Neuron (in vitro differentiated cells): ENCODE data around the gene TBCCD1.
"Not testable (repeated sequence)": the region's sequence is repeated elsewhere in the genome, so short reads cannot be mapped to it uniquely, and the experiment has no call there.

Source experiments
- H2AFZ ChIP-seq: one replicate; pipeline ENCODE4 v1.6.1; 2013; ENCODE audit warnings: low read depth, mild to moderate bottlenecking, inconsistent platforms, low read length, moderate library complexity
- H3K27me3 ChIP-seq: one replicate; pipeline ENCODE4 v1.6.1; 2013; ENCODE audit warnings: low read length; ENCODE audit not compliant: insufficient read depth
- H3K36me3 ChIP-seq: one replicate; pipeline ENCODE4 v1.6.1; 2013; ENCODE audit warnings: low read length; ENCODE audit not compliant: insufficient read depth
- H3K4me1 ChIP-seq: one replicate; pipeline ENCODE4 v1.6.1; 2013; ENCODE audit warnings: low read length; ENCODE audit not compliant: insufficient read depth
- H3K4me3 ChIP-seq: 2 replicates; pipeline ENCODE4 v1.5.1; 2013; ENCODE audit warnings: mild to moderate bottlenecking, low read length, moderate library complexity
- H3K9me3 ChIP-seq: one replicate; pipeline ENCODE4 v1.6.1; 2013; ENCODE audit warnings: low read length

TBCCD1 gene

DNA sequence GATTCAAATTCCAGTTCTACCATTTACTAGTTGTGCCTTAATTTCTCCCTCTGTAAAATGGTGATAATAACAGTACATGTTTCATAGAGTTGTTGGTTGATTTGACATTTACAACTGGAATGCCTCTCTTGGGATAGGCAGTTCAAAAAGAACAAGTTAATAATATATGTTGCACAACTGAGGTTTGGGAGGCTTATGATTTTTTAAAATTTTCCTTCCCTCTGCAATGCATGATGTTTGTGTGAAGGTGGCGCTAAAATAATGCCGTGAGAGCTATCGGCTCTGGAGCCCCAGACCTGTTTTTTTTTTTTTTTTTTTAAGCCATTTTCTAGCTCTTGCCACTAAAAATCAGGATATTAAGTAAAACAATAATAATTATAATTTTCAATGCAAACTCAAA is 22.0 kb upstream of the TBCCD1 start:
- Histone ChIP-seq H3K9me3 (no peaks in the 10 kb centered on the region), H2AFZ (no peak overlapping the region), H3K27me3 (no peaks in the 10 kb centered on the region), H3K4me3 (no peak overlapping the region), H3K4me1 (no peaks in the 10 kb centered on the region), H3K36me3 (peaks cover 22% of the 10 kb centered on the region)

DNA sequence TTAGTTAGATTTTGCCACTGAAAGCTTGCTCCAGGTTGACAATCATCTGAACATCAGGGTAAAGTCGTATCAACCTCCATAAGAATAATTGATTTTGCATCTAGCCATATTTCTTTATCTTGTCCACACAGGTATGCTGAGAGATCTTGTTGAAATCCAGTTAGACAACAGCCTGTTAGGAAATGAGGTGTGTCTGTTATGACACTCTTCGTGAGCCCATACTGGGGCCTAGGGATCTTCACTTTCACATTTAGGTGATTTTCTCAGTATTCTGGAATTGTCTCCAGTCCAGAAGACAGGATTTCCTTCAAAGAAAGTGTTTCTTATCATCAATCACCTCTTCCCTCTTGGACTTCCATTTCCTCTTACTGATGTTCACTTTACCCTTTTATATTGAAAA is 21.5 kb upstream of the TBCCD1 start:
- H3K36me3 ChIP-seq, result peaks cover 27% of the 10 kb centered on the region
- no peak overlapping the region for H2AFZ ChIP-seq
- no peaks in the 10 kb centered on the region for H3K4me1 ChIP-seq
- H3K4me3 ChIP-seq, result no peak overlapping the region
- H3K27me3 ChIP-seq, result no peaks in the 10 kb centered on the region
- H3K9me3 ChIP-seq, result no peaks in the 10 kb centered on the region

DNA sequence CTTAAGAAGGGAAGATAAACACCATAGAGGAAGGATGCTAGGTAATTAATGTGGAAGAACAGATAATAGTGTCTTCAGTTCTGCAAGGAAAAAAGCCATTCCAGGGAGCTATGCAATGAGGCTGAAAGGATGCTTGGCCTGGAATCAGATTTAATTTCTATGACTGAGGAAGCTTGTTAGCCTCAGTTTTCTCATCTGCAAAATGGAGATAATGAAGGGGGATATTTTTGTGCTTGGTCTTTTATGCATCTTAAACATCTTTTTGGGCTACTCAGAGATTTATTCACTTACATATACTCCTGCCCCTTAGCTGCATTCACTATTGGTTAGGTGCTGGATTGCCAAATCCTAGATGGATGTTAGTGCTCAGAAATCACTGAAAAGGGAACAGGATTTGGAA is 20.0 kb upstream of the TBCCD1 start:
- Histone ChIP-seq H2AFZ (no peak overlapping the region), H3K4me3 (no peak overlapping the region), H3K27me3 (no peaks in the 10 kb centered on the region), H3K4me1 (no peaks in the 10 kb centered on the region), H3K36me3 (peaks cover 39% of the 10 kb centered on the region), H3K9me3 (no peaks in the 10 kb centered on the region)

DNA sequence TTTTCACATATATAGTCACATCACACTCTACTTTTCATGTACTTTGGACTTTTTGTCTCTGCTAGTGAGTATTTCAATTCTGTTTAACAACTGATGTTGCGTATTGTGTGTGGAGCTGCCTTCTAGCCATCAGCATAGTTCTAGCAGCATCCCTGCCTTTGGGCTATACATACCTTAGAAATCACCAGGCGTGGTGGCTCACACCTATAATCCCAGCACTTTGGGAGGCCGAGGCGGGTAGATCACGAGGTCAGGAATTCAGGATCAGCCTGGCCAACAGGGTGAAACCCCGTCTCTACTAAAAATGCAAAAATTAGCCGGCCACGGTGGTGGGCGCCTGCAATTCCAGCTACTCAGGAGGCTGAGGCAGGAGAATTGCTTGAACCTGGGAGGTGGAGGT is 19.1 kb upstream of the TBCCD1 start:
- H3K27me3 ChIP-seq, H3K4me1 ChIP-seq, H2AFZ ChIP-seq, H3K4me3 ChIP-seq, H3K9me3 ChIP-seq: not testable (repeated sequence)
- peaks cover 46% of the 10 kb centered on the region for H3K36me3 ChIP-seq

DNA sequence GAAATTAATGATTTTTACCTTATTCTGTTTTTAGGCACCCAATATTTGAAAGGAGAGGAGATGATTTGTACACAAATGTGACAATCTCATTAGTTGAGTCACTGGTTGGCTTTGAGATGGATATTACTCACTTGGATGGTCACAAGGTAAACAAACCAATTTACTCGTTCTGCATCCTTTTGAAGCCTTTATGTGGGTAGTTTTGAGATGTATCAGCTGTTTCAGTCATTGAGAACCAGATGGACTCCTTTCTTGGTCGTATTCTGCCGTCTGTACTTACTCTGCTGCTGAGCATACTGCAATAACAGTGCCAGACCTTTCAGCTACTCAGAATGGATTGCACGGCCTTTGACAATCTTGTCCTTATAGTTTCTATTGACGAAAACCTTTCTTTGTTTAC is 16.7 kb upstream of the TBCCD1 start:
- no peaks in the 10 kb centered on the region for H3K27me3 ChIP-seq
- no peak overlapping the region for H3K4me3 ChIP-seq
- no peaks in the 10 kb centered on the region for H3K9me3 ChIP-seq
- peaks cover 66% of the 10 kb centered on the region for H3K36me3 ChIP-seq
- H2AFZ ChIP-seq, result no peak overlapping the region
- H3K4me1 ChIP-seq, result no peaks in the 10 kb centered on the region

DNA sequence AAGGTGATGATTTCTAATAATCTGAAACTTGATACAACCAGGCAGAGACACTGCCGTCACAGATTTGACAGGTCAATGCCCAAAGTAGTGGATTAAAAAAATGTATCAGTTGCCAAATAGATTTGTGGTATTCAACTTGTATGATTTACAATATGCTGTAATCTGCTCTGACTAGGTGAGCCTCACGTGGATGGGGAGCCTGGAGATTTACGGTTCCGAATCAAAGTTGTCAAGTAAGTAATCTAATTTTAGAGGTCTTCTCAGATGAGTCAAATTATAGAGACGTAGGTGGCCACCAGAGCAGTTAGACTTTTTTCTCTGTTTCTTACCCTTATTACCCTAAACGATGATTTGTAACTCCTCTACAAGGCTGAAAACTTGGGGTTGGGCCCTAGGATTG is 15.4 kb upstream of the TBCCD1 start:
- Histone ChIP-seq H3K27me3 (no peaks in the 10 kb centered on the region), H2AFZ (no peak overlapping the region), H3K9me3 (no peaks in the 10 kb centered on the region), H3K4me3 (no peak overlapping the region), H3K36me3 (peaks cover 79% of the 10 kb centered on the region), H3K4me1 (no peaks in the 10 kb centered on the region)

DNA sequence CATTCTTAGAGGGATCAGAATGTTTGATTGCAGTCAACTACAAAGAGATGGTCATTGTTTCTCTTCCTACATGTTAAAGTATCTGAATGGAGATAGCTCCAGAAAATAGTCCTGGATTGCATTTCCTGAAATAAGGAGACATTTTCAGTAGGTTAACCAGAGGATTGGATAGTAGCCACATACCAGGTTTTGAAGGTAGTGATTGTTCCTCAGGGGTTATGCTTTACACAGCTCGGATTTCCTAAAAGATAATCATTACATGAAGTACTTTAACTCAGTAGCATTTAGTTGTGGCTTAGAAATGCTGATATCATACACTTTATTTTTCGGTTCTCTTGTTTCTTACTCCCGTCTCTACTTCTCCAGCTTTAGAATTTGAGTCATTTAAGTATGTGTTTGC is 13.6 kb upstream of the TBCCD1 start:
- no peaks in the 10 kb centered on the region for H3K4me1 ChIP-seq
- H3K4me3 ChIP-seq, result no peak overlapping the region
- H3K27me3 ChIP-seq, result no peaks in the 10 kb centered on the region
- H3K9me3 ChIP-seq, result no peaks in the 10 kb centered on the region
- no peak overlapping the region for H2AFZ ChIP-seq
- peaks cover 90% of the 10 kb centered on the region for H3K36me3 ChIP-seq

DNA sequence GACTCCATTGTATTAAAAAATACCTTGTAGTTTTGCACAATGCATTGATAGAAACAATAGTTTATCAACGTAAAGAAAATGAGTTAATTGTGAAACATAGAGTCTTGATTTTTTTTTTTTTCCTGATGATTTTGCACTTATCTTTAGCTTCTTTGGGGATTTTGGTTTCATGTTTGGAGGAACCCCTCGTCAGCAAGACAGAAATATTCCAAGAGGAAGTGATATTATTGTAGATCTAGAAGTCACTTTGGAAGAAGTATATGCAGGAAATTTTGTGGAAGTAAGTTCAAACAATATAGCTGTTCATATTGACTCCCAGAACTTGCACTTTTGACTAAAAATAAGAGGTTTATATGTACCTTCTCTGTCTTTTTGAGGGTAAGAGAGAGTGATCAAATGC is 10.4 kb upstream of the TBCCD1 start:
- H2AFZ ChIP-seq, result no peak overlapping the region
- no peaks in the 10 kb centered on the region for H3K9me3 ChIP-seq
- H3K36me3 ChIP-seq, result peaks cover 84% of the 10 kb centered on the region
- no peak overlapping the region for H3K4me3 ChIP-seq
- no peaks in the 10 kb centered on the region for H3K27me3 ChIP-seq
- no peaks in the 10 kb centered on the region for H3K4me1 ChIP-seq

DNA sequence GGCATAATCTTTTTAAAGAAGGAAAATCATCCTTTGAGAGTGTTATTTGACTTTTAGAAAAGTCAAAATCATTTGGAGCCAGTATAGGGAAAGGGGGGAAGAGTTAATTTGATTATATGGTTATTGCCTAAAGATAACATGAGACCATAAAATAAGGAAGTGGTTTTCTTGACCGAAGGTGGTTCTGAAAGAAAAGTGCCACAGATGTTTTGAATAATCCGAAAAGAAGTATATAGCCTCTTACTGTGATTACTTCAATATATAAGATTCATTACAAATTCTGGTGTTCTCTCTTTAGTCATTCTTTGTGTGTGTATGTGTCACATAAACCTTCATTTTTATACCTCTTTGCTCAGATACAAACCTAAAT is 4.5 kb upstream of the TBCCD1 start:
- no peaks in the 10 kb centered on the region for H3K27me3 ChIP-seq
- no peak overlapping the region for H2AFZ ChIP-seq
- H3K4me1 ChIP-seq, result peaks cover 24% of the 10 kb centered on the region
- H3K9me3 ChIP-seq, result no peaks in the 10 kb centered on the region
- peak overlapping the region; percentile 61 for H3K4me3 ChIP-seq
- H3K36me3 ChIP-seq, result peaks cover 36% of the 10 kb centered on the region

DNA sequence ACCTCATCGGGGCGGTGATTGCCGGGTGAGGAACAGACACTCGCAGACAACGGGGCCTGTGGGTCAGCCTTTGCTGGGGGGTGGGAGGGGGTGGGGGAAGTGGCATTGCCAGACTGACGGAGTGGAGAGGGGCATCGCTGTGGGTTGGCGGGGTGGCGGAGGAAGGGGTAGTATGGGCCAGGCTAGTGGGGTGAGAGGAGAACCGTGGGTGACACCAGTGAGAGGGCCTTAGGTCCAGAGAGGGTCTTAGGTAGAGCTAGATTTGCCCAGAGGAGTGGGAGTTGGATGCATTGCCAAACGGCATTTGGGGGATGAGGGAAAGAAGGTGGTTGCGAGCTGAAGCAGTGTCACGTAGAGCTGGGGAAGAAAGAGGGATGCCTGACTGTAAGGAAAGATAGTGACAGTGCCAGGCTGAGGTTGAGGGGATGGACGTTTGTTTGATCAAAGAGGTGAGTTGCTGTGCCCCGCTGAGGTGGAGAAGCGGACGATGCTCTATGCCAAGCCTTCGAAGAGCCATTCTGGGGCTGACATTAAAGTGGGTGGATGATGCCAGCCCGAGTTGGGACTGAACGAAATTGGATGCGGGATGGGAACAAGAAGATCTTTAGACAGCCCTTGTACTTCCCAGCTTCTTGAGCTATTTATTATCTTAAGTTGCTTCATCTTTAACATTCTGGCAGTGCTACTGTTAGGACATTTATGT is 4.0 kb upstream of the TBCCD1 start:
- peaks cover 31% of the 10 kb centered on the region for H3K36me3 ChIP-seq
- H3K4me3 ChIP-seq, result peak overlapping the region; percentile 61
- H3K9me3 ChIP-seq, result no peaks in the 10 kb centered on the region
- no peaks in the 10 kb centered on the region for H3K27me3 ChIP-seq
- peaks cover 29% of the 10 kb centered on the region for H3K4me1 ChIP-seq
- H2AFZ ChIP-seq, result peak overlapping the region; percentile 36

DNA sequence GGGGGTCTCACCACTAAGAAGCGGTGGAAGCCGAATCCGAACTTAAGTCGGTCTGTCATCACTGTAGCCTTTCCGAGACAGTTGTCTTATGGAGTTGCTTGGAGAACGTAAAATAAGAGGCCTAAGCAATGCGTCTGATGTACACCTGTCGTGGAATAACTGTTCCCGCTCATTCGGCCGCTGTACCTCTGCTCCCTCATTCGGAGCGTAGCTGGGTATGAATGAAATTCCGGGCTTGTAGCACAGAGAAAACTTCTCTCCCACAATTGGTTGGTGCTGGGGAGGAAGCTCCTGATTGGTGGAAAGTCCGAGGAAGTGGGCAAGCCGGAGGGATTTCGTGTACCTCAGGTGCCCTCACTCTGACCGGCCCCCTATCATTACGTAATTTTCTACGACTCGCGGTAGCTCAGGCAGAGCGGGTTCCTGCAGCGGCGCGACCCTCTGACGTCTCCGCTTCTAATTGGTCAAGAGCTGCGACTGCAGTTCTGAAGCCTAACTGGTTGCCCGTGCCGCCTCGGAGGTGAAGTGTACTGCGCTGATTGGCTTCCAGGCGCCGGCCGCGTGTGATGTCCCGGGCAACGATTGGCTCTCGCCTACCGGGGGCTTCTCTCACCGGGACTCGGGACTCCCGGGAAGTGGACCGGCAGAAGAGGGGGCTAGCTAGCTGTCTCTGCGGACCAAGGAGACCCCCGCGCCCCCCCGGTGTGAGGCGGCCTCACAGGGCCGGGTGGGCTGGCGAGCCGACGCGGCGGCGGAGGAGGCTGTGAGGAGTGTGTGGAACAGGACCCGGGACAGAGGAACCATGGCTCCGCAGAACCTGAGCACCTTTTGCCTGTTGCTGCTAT is 3.2 kb upstream of the TBCCD1 start, which contains the start of gene DNAJB11:
Gene DNAJB11 (plus strand): TSS at position 625 of the 845 bp plus-strand sequence. CDS start 178 bp downstream, at position 803.
- Histone ChIP-seq H3K36me3 (peaks cover 23% of the 10 kb centered on the region), H3K27me3 (no peaks in the 10 kb centered on the region), H3K4me3 (peak within 1 kb of the TSS; percentile 75), H3K9me3 (no peaks in the 10 kb centered on the region), H2AFZ (peak within 1 kb of the TSS; percentile 59), H3K4me1 (peaks cover 29% of the 10 kb centered on the region)

DNA sequence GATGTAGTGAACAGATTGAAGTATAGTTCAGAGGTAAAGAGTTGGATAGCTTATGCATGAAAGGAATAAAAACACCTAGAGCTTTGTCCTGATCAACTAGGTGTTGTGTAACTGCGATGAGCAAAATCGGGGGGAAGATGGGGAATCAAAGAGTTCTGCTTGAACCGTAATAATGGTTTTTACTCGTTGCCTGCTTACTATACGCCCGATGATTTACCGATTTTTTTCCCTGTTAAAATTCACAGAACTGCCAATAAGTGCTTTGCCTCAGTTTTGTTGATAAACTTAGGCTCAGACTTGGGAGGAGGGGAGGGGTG is 2.6 kb upstream of the TBCCD1 start:
- peaks cover 29% of the 10 kb centered on the region for H3K4me1 ChIP-seq
- H3K9me3 ChIP-seq, result no peaks in the 10 kb centered on the region
- H2AFZ ChIP-seq, result peak overlapping the region; percentile 59
- no peaks in the 10 kb centered on the region for H3K27me3 ChIP-seq
- H3K36me3 ChIP-seq, result peaks cover 17% of the 10 kb centered on the region
- peak overlapping the region; percentile 75 for H3K4me3 ChIP-seq

DNA sequence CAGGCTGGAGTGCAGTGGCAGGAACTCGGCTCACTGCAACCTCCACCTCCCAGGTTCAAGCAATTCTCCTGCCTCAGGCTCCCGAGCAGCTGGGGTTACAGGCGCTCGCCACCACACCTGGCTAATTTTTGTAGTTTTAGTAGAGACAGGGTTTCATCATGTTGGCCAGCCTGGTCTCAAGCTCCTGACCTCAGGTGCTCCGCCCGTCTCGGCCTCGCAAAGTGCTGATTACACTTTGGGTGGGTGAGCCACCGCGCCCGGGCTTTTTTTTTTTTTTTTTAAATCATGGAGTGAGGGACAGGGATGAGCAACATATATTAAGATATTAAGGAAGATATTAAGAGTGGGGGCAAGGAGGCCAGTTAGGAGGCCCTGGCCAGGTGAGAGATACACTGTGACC is 2.2 kb upstream of the TBCCD1 start:
- H3K9me3 ChIP-seq, result not testable (repeated sequence)
- peak overlapping the region; percentile 75 for H3K4me3 ChIP-seq

DNA sequence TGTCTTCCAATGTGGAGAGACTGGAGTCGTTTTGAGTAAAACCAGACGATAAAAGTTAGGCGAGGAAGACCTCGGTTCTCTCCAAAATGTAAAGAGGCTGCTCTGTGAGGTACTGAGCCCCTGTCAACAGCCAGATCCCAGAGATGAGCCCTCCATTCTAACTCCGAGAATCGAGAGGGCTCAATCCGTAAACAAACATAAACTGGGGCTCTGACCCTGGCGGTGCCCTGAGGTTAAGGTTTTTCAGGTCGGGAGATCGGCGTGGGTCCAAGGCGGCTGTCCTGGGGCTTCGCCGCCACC is 417 bp downstream of the TBCCD1 start:
- Histone ChIP-seq H2AFZ (peak overlapping the region; percentile 94), H3K4me1 (peaks cover 26% of the 10 kb centered on the region), H3K9me3 (no peaks in the 10 kb centered on the region)

More for the DNA sequence above, 2.2 kb upstream of the TBCCD1 start:
- not testable (repeated sequence) for H3K27me3 ChIP-seq
- Histone ChIP-seq H3K4me1 (peaks cover 29% of the 10 kb centered on the region), H2AFZ (peak overlapping the region; percentile 59), H3K36me3 (peaks cover 13% of the 10 kb centered on the region)

More for the DNA sequence above, 417 bp downstream of the TBCCD1 start:
- peak overlapping the region; percentile 74 for H3K4me3 ChIP-seq
- peaks cover 9% of the 10 kb centered on the region for H3K36me3 ChIP-seq
- H3K27me3 ChIP-seq, result no peaks in the 10 kb centered on the region
